RWPE2 (cell line): ENCODE measurements around the gene RNF213.
"Not testable (repeated sequence)": the region's sequence is repeated elsewhere in the genome, so short reads cannot be mapped to it uniquely, and the experiment has no call there.

Experiments used
- ATAC-seq: fragments of 200-7000 bp; cut with Tn5 transposase; 3 replicates; pipeline ENCODE4 v1.9.1; 2021; ENCODE audit warnings: low read depth
- DNase-seq: peaks from one replicate; pipeline ENCODE4 v3.0.0-alpha.2; 2020; ENCODE audit warnings: low spot score
- H3K27ac ChIP-seq: fragments of 450-650 bp; 2 replicates; pipeline ENCODE4 v1.5.1; 2017; ENCODE audit warnings: mild to moderate bottlenecking; ENCODE audit not compliant: poor library complexity, severe bottlenecking
- H3K27me3 ChIP-seq: fragments of 250-450 bp; sonication (Bioruptor Pico); 2 replicates; pipeline ENCODE4 v1.5.1; 2021; ENCODE audit warnings: mild to moderate bottlenecking, moderate library complexity; ENCODE audit not compliant: insufficient read depth, poor library complexity, severe bottlenecking
- H3K36me3 ChIP-seq: fragments of 250-450 bp; sonication (Bioruptor Pico); 2 replicates; pipeline ENCODE4 v1.5.1; 2020; ENCODE audit warnings: low read depth, mild to moderate bottlenecking, moderate library complexity
- H3K4me1 ChIP-seq: fragments of 250-450 bp; sonication (Bioruptor Pico); 2 replicates; pipeline ENCODE4 v1.5.1; 2021; ENCODE audit warnings: mild to moderate bottlenecking, moderate library complexity; ENCODE audit not compliant: insufficient read depth, poor library complexity, severe bottlenecking
- H3K4me3 ChIP-seq: fragments of 250-450 bp; sonication (Bioruptor Pico); 2 replicates; pipeline ENCODE4 v1.5.1; 2021; ENCODE audit warnings: mild to moderate bottlenecking, moderate library complexity; ENCODE audit not compliant: severe bottlenecking
- H3K9me3 ChIP-seq: fragments of 250-450 bp; sonication (Bioruptor Pico); 2 replicates; pipeline ENCODE4 v1.5.1; 2021; ENCODE audit warnings: mild to moderate bottlenecking, moderate library complexity; ENCODE audit not compliant: severe bottlenecking
- CTCF ChIP-seq: fragments of 450-650 bp; IDR thresholded peaks from one replicate; pipeline ENCODE4 v1.5.1; 2017; ENCODE audit warnings: mild to moderate bottlenecking, moderate library complexity; ENCODE audit not compliant: poor library complexity, severe bottlenecking

Gene RNF213

GRCh38 chr17:80402959-80403358, 142.3 kb downstream of the RNF213 start:
- no peak for TF ChIP-seq CTCF
- ATAC-seq (no peak), DNase-seq (no peak)
- Histone ChIP-seq H3K27ac (no peak overlapping the region), H3K27me3 (no peaks in the 10 kb centered on the region), H3K36me3 (no peaks in the 10 kb centered on the region), H3K9me3 (no peaks in the 10 kb centered on the region), H3K4me1 (no peaks in the 10 kb centered on the region), H3K4me3 (no peak overlapping the region)

- no peak for TF ChIP-seq CTCF
- no peaks in the 10 kb centered on the region for H3K27me3 ChIP-seq
- no peaks in the 10 kb centered on the region for H3K4me1 ChIP-seq
- no peak overlapping the region for H3K4me3 ChIP-seq
- no peak for ATAC-seq
- H3K27ac ChIP-seq = no peak overlapping the region
- no peaks in the 10 kb centered on the region for H3K36me3 ChIP-seq
- no peak for DNase-seq
- no peaks in the 10 kb centered on the region for H3K9me3 ChIP-seq
These were observed 145.5 kb downstream of the RNF213 start for GRCh38 chr17:80406146-80406545.

- H3K36me3 ChIP-seq, H3K9me3 ChIP-seq, H3K27ac ChIP-seq, ATAC-seq, H3K4me1 ChIP-seq, H3K4me3 ChIP-seq, H3K27me3 ChIP-seq: not testable (repeated sequence)
- peak; percentile 6 for DNase-seq
These were observed 147.3 kb downstream of the RNF213 start for GRCh38 chr17:80407917-80408316.

- H3K27ac ChIP-seq = no peak overlapping the region
- no peaks in the 10 kb centered on the region for H3K9me3 ChIP-seq
- H3K36me3 ChIP-seq = no peaks in the 10 kb centered on the region
- DNase-seq (peak; percentile 12), ATAC-seq (no peak)
- H3K4me1 ChIP-seq = no peaks in the 10 kb centered on the region
- H3K27me3 ChIP-seq = no peaks in the 10 kb centered on the region
- no peak overlapping the region for H3K4me3 ChIP-seq
- no peak for TF ChIP-seq CTCF
These were observed 148.2 kb downstream of the RNF213 start for GRCh38 chr17:80408872-80409271.

- Histone ChIP-seq H3K36me3 (no peaks in the 10 kb centered on the region), H3K27ac (no peak overlapping the region), H3K9me3 (no peaks in the 10 kb centered on the region), H3K4me1 (no peaks in the 10 kb centered on the region), H3K4me3 (no peak overlapping the region), H3K27me3 (no peaks in the 10 kb centered on the region)
- TF ChIP-seq CTCF = no peak
- no peak for ATAC-seq
- peak; percentile 20 for DNase-seq
These were observed 149.0 kb downstream of the RNF213 start for GRCh38 chr17:80409626-80410025.

- ATAC-seq, H3K4me1 ChIP-seq, H3K4me3 ChIP-seq, H3K36me3 ChIP-seq, H3K27me3 ChIP-seq, H3K9me3 ChIP-seq, H3K27ac ChIP-seq: not testable (repeated sequence)
- DNase-seq = peak; percentile 12
These were observed 149.9 kb downstream of the RNF213 start for GRCh38 chr17:80410441-80411087.
